H1 (cell line): ENCODE measurements around the gene RBM4. TPM values are rescaled to one million over a fixed set of nuclear protein-coding genes. Genes with fewer than 3 reads are reported as not detected.

ENCODE experiments used
- CTCF ChIA-PET: fragments of 300-600 bp; sonication (Branson Sonifier 250); formaldehyde crosslinking; loops from one replicate; lab custom pipeline; 2021; ENCODE audit not compliant: partially characterized antibody; lab: Charles Lee
- POLR2A ChIA-PET: fragments of 300-600 bp; sonication (Branson Sonifier 250); formaldehyde crosslinking; loops from one replicate; lab custom pipeline; 2021; ENCODE audit warnings: inconsistent platforms; ENCODE audit not compliant: partially characterized antibody; lab: Charles Lee
- DNase-seq, 2 experiments: peaks; one replicate each; pipeline versions ENCODE4 v3.0.0 to v3.0.0-alpha.2; 2010 to 2022; ENCODE audit warnings: low spot score in 2 of 2, low read depth in 1 of 2, mixed read lengths in 1 of 2
- FAIRE-seq: peaks from 2 replicates; lab custom pipeline; 2011; peaks lifted over from hg19 to GRCh38; lab: Jason Lieb, UNC
- H2AFZ ChIP-seq: 2 replicates; pipeline ENCODE4 v1.8.1; 2012; ENCODE audit warnings: low read length, inconsistent platforms
- H2AK5ac ChIP-seq: 2 replicates; pipeline ENCODE4 v1.6.1; 2013; ENCODE audit warnings: low read depth, low read length
- H2BK120ac ChIP-seq: replicated peaks from 2 replicates; pipeline ENCODE3; 2013; ENCODE audit warnings: low read depth, low read length, inconsistent platforms
- H2BK12ac ChIP-seq: 2 replicates; pipeline ENCODE4 v1.6.1; 2013; ENCODE audit warnings: low read depth, low read length
- H2BK15ac ChIP-seq: 2 replicates; pipeline ENCODE4 v1.6.1; 2013; ENCODE audit warnings: low read length
- H2BK20ac ChIP-seq: 2 replicates; pipeline ENCODE4 v1.6.1; 2013; ENCODE audit warnings: low read length
- H2BK5ac ChIP-seq: 2 replicates; pipeline ENCODE4 v1.6.1; 2013; ENCODE audit warnings: low read depth, low read length
- H3K14ac ChIP-seq: 2 replicates; pipeline ENCODE4 v1.6.1; 2013; ENCODE audit warnings: inconsistent platforms; ENCODE audit not compliant: insufficient read length
- H3K18ac ChIP-seq: 2 replicates; pipeline ENCODE4 v1.6.1; 2013; ENCODE audit warnings: low read length; ENCODE audit errors: extremely low read depth
- H3K23ac ChIP-seq: 2 replicates; pipeline ENCODE4 v1.6.1; 2013; ENCODE audit warnings: inconsistent platforms; ENCODE audit not compliant: insufficient read length
- H3K23me2 ChIP-seq: 2 replicates; pipeline ENCODE4 v1.6.1; 2013; ENCODE audit warnings: low read depth, low read length
- H3K27ac ChIP-seq: 2 replicates; pipeline ENCODE4 v1.6.1; 2011; ENCODE audit warnings: low read depth, low read length, inconsistent platforms
- H3K27me3 ChIP-seq, 4 experiments: replicated peaks in 1 of 4; 1 replicate in 1 of 4; 2 replicates in 3 of 4; pipeline versions ENCODE4 v1.6.1 to v1.8.1; 2011 to 2013; ENCODE audit warnings: low read length in 3 of 4, mild to moderate bottlenecking in 3 of 4, inconsistent platforms in 2 of 4, mixed read lengths in 2 of 4, moderate library complexity in 1 of 4; ENCODE audit not compliant: control insufficient read depth in 3 of 4, insufficient read depth in 3 of 4; ENCODE audit errors: extremely low read depth in 1 of 4
- H3K36me3 ChIP-seq, 4 experiments: 2 replicates each; pipeline versions ENCODE4 v1.6.1 to v1.8.1; 2011 to 2013; ENCODE audit warnings: mild to moderate bottlenecking in 4 of 4, low read length in 3 of 4, moderate library complexity in 2 of 4, control low read depth in 1 of 4, inconsistent platforms in 1 of 4; ENCODE audit not compliant: insufficient read depth in 4 of 4, control insufficient read depth in 2 of 4
- H3K4ac ChIP-seq: replicated peaks from 2 replicates; pipeline ENCODE3; 2013; ENCODE audit warnings: low read length, low read depth, mixed read lengths, inconsistent platforms; ENCODE audit not compliant: insufficient read length
- H3K4me1 ChIP-seq, 4 experiments: replicated peaks in 1 of 4; 1 replicate in 1 of 4; 2 replicates in 3 of 4; pipeline versions ENCODE4 v1.6.1 to v1.8.1; 2011 to 2013; ENCODE audit warnings: low read length in 3 of 4, inconsistent platforms in 2 of 4, mixed read lengths in 1 of 4; ENCODE audit not compliant: insufficient read depth in 4 of 4, control insufficient read depth in 3 of 4
- H3K4me2 ChIP-seq, 2 experiments: 2 replicates each; pipeline versions ENCODE4 v1.6.1 to v1.8.1; 2011 to 2013; ENCODE audit warnings: low read depth in 2 of 2, low read length in 2 of 2, control low read depth in 1 of 2, inconsistent platforms in 1 of 2, mild to moderate bottlenecking in 1 of 2; ENCODE audit not compliant: insufficient read depth in 1 of 2
- H3K4me3 ChIP-seq, 4 experiments: fragments of 200-600, 300-600 bp in 1 of 4; sonication (generic), shearing (Covaris generic), sonication (Bioruptor Twin) in 1 of 4; 2 replicates each; pipeline versions ENCODE4 v1.5.1 to v1.8.1; 2011 to 2016; ENCODE audit warnings: low read length in 4 of 4, low read depth in 3 of 4, control low read depth in 2 of 4, inconsistent platforms in 2 of 4, mild to moderate bottlenecking in 2 of 4, mixed read lengths in 1 of 4, moderate library complexity in 1 of 4; ENCODE audit not compliant: insufficient read depth in 2 of 4; ENCODE audit errors: extremely low read depth in 1 of 4
- H3K56ac ChIP-seq: replicated peaks from 2 replicates; pipeline ENCODE3; 2013; ENCODE audit warnings: low read depth, mild to moderate bottlenecking, mixed read lengths, low read length, inconsistent platforms; ENCODE audit not compliant: insufficient read length
- H3K79me1 ChIP-seq: 2 replicates; pipeline ENCODE4 v1.6.1; 2013; ENCODE audit warnings: low read depth, low read length, control low read depth
- H3K79me2 ChIP-seq, 2 experiments: 2 replicates each; pipeline versions ENCODE4 v1.6.1 to v1.8.1; 2012 to 2013; ENCODE audit warnings: low read length in 2 of 2, mild to moderate bottlenecking in 2 of 2, inconsistent platforms in 1 of 2; ENCODE audit not compliant: insufficient read depth in 2 of 2, control insufficient read depth in 1 of 2
- H3K9ac ChIP-seq, 4 experiments: replicated peaks in 1 of 4; 1 replicate in 1 of 4; 2 replicates in 3 of 4; pipeline versions ENCODE4 v1.6.1 to v1.8.1; 2011 to 2013; ENCODE audit warnings: low read depth in 3 of 4, low read length in 3 of 4, control low read depth in 2 of 4, mild to moderate bottlenecking in 2 of 4, moderate library complexity in 2 of 4, inconsistent platforms in 1 of 4; ENCODE audit errors: extremely low read depth in 1 of 4
- H3K9me3 ChIP-seq, 2 experiments: 2 replicates each; pipeline versions ENCODE4 v1.6.1 to v1.8.1; 2012 to 2013; ENCODE audit warnings: mild to moderate bottlenecking in 2 of 2, moderate library complexity in 2 of 2, control low read depth in 1 of 2, inconsistent platforms in 1 of 2, low read depth in 1 of 2, low read length in 1 of 2, mixed read lengths in 1 of 2; ENCODE audit not compliant: insufficient read depth in 2 of 2
- H4K20me1 ChIP-seq, 2 experiments: replicated peaks in 1 of 2; 2 replicates each; pipeline versions ENCODE3 to v1.8.1; 2011 to 2013; ENCODE audit warnings: inconsistent platforms in 2 of 2, low read length in 2 of 2, mild to moderate bottlenecking in 1 of 2; ENCODE audit not compliant: insufficient read depth in 2 of 2, control insufficient read depth in 1 of 2
- H4K5ac ChIP-seq: 2 replicates; pipeline ENCODE4 v1.6.1; 2013; ENCODE audit warnings: low read length, low read depth, mixed read lengths, inconsistent platforms; ENCODE audit not compliant: insufficient read length
- H4K8ac ChIP-seq: 2 replicates; pipeline ENCODE4 v1.8.0; 2013; ENCODE audit warnings: mild to moderate bottlenecking, moderate library complexity, low read length, inconsistent platforms; ENCODE audit not compliant: insufficient read depth; ENCODE audit errors: extremely low read depth
- H4K91ac ChIP-seq: replicated peaks from 2 replicates; pipeline ENCODE3; 2013; ENCODE audit warnings: low read length, mixed read lengths, inconsistent platforms; ENCODE audit not compliant: insufficient read length
- BRCA1 ChIP-seq: IDR thresholded peaks from 2 replicates; pipeline ENCODE4 v1.6.1; 2012; ENCODE audit warnings: low read depth, low read length, improper control_type of control experiment
- CHD2 ChIP-seq: IDR thresholded peaks from 2 replicates; pipeline ENCODE4 v1.6.1; 2012; ENCODE audit warnings: low read length, improper control_type of control experiment
- KDM5A ChIP-seq: fragments of 200-600 bp; IDR thresholded peaks from 2 replicates; pipeline ENCODE4 v1.7.1; 2012; ENCODE audit warnings: mild to moderate bottlenecking, low read length, inconsistent platforms, mixed read lengths
- RXRA ChIP-seq: IDR thresholded peaks from 2 replicates; pipeline ENCODE4 v1.6.1; 2011; ENCODE audit warnings: low read depth, mild to moderate bottlenecking, low read length, moderate library complexity; ENCODE audit not compliant: insufficient read depth
- YY1 ChIP-seq: IDR thresholded peaks from 2 replicates; pipeline ENCODE4 v1.6.1; 2011; ENCODE audit warnings: low read depth, mild to moderate bottlenecking, low read length
- WGBS, 2 experiments: shearing (Covaris generic) in 1 of 2; methylation state at CpG; one replicate each; pipeline versions ENCODE4 v1.1.6 to v1.1.7; 2013 to 2015; ENCODE audit warnings: low lambda C conversion rate in 2 of 2, mixed read lengths in 2 of 2, inconsistent platforms in 1 of 2, low coverage in 1 of 2, missing lambda C conversion rate in 1 of 2; ENCODE audit not compliant: insufficient replicate concordance in 2 of 2, insufficient coverage in 1 of 2, insufficient read length in 1 of 2; ENCODE audit errors: extremely low coverage in 1 of 2, missing lambda C conversion rate in 1 of 2; 5-methylcytosine and 5-hydroxymethylcytosine counted together
- polyA plus RNA-seq, 7 experiments: library from polyadenylated mRNA; depleted of rRNA in 3 of 7; stranded (reverse) in 5 of 7; unstranded in 2 of 7; fragments of >200 nt in 5 of 7; fragments of 200-250 nt in 2 of 7; gene quantifications; 1 replicate in 5 of 7; 2 replicates in 1 of 7; 4 replicates in 1 of 7; pipeline versions ENCODE4 v1.2.1 to v1.2.3, GENCODE V29; 2011 to 2013; ENCODE audit warnings: missing spikeins in 2 of 7, mixed read lengths in 2 of 7
- total RNA-seq: library from RNA; stranded (reverse); fragmentation: NEBNext Ultra II Directional; extraction: Animal tissue kit (Norgen Biotek cat#: 25700); gene quantifications from 2 replicates; pipeline ENCODE4 v1.2.1, GENCODE V29; 2021

RBM4 gene
- total and polyA plus RNA-seq, 2 of the 8 experiments (the other 6 are each of a cell fraction or from before 2014, with no cell fraction given), result 192 to 330 TPM

DNA sequence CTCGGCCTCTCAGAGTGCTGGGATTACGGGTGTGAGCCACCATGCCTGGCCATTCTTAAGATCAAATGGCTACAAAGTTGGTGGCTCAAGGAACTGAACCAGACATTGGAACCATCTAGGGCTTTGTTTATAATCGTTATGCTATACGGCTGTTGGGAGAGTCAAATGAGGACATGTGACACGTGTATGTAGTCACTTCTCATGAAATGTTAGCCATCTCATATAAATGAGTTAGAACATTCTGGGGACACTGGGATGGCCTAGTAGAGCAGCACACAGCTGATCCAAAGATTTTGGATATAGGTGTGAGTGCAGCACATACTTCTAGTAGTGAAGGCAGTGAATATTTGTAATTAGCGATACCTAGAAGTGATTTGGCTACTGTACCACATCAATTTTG, 6.6 kb upstream of the RBM4 start:
- no peak overlapping the region for H3K56ac ChIP-seq
- H4K8ac ChIP-seq, result no peak overlapping the region
- no peak overlapping the region for H3K18ac ChIP-seq
- peaks cover 16 to 32% of the 10 kb centered on the region in 2 experiments for H4K20me1 ChIP-seq
- no peak overlapping the region for H2BK120ac ChIP-seq
- H2AFZ ChIP-seq, result no peak overlapping the region
- no peak overlapping the region for H2BK12ac ChIP-seq
- no peak overlapping the region for H3K4me2 ChIP-seq
- no peak overlapping the region for H3K14ac ChIP-seq
- no peak for FAIRE-seq
- no peak overlapping the region for H2BK5ac ChIP-seq
- H3K27ac ChIP-seq, result no peak overlapping the region
- CTCF ChIA-PET, result interaction anchor here (1.3 kb wide), 1 partner anchor 141 kb away, joined by 4 read pairs; no protein-coding TSS in a partner anchor
- H3K23ac ChIP-seq, result no peak overlapping the region
- H3K4me3 ChIP-seq, result no peak overlapping the region
- H3K79me1 ChIP-seq, result peaks cover 26% of the 10 kb centered on the region
- no peak overlapping the region for H2BK20ac ChIP-seq
- no peak overlapping the region for H4K5ac ChIP-seq
- no peaks in the 10 kb centered on the region for H3K4me1 ChIP-seq
- H3K9me3 ChIP-seq, result no peaks in the 10 kb centered on the region
- peaks cover 17 to 90% of the 10 kb centered on the region in 2 experiments for H3K79me2 ChIP-seq
- WGBS, 2 experiments, result 96% methylated on average over 6 of the region's 6 CpGs; no CpG with 5 or more reads in 1 of the 2 experiments
- no peaks in the 10 kb centered on the region for H3K27me3 ChIP-seq
- no peak overlapping the region for H4K91ac ChIP-seq
- peaks cover 26 to 65% (median 44%) of the 10 kb centered on the region in 4 experiments for H3K36me3 ChIP-seq
- no peak for TF ChIP-seq KDM5A
- TF ChIP-seq YY1, result no peak
- no peak for TF ChIP-seq CHD2
- no peak for TF ChIP-seq BRCA1
- no peak for TF ChIP-seq RXRA
- TF ChIP-seq, all 59 proteins: peak for 0
- Histone ChIP-seq H2BK15ac (no peak overlapping the region), H3K23me2 (no peaks in the 10 kb centered on the region), H3K4ac (no peak overlapping the region), H3K9ac (no peak overlapping the region), H2AK5ac (no peak overlapping the region)
- POLR2A ChIA-PET, result interaction anchor here (1.8 to 66.2 kb wide), 3 partner anchors 11 to 46 kb away, joined by 6 to 2165 read pairs (median 2165); partner anchors contain the start of genes CCDC87, CCS, RBM14 and RBM4
- no peak for DNase-seq
